Dendritic cell treated with granulocyte-macrophage colony-stimulating factor and Interleukin-4, amounts not matched to agents 40 ng/mL and 50 ng/mL, for 4 days (primary cell): Measurements from ENCODE around the gene C5orf22.
A peak's percentile ranks its signal among the peaks of the same experiment; 100 is the strongest.

Experiments
- H3K27ac Mint-ChIP-seq: one replicate; pipeline ENCODE4 v1.8.0; 2022; ENCODE audit warnings: mild to moderate bottlenecking, mixed read lengths
- H3K27me3 Mint-ChIP-seq: one replicate; pipeline ENCODE4 v1.8.0; 2022; ENCODE audit warnings: mild to moderate bottlenecking, mixed read lengths
- H3K36me3 Mint-ChIP-seq: one replicate; pipeline ENCODE4 v1.8.0; 2022; ENCODE audit warnings: low read depth, mixed read lengths
- H3K4me1 Mint-ChIP-seq: one replicate; pipeline ENCODE4 v1.8.0; 2022; ENCODE audit warnings: low read depth, mixed read lengths
- H3K4me3 Mint-ChIP-seq: one replicate; pipeline ENCODE4 v1.8.0; 2022; ENCODE audit warnings: mild to moderate bottlenecking, moderate library complexity, mixed read lengths
- H3K9me3 Mint-ChIP-seq: one replicate; pipeline ENCODE4 v1.8.0; 2022; ENCODE audit warnings: mixed read lengths
- intact Hi-C: fragments of 100-400 bp; cut with micrococcal nuclease; formaldehyde crosslinking; loops from one replicate; pipeline ENCODE4 v1.15.0; 2022

The C5orf22 gene

GRCh38 chr5:31531888-31532547 lies at the start of gene C5orf22, which contains the start of gene DROSHA:
TSS of gene C5orf22 (plus strand) at chr5:31532301. CDS start at chr5:31532393, 92 bp downstream.
TSS of gene DROSHA (minus strand) at chr5:31532093. CDS start at chr5:31529059, 3,034 bp downstream.
- Mint-ChIP-seq H3K4me3 (peak within 1 kb of the TSS; percentile 81), H3K36me3 (peaks cover 68% of the 10 kb centered on the region), H3K9me3 (no peaks in the 10 kb centered on the region), H3K4me1 (peaks cover 41% of the 10 kb centered on the region), H3K27ac (peak within 1 kb of the TSS; percentile 84), H3K27me3 (no peaks in the 10 kb centered on the region)
- intact Hi-C loops: loop anchor here (5.0 to 10.0 kb wide), 2 partner anchors 780 to 1933 kb away; partner anchors contain the start of gene MTMR12

DNA sequence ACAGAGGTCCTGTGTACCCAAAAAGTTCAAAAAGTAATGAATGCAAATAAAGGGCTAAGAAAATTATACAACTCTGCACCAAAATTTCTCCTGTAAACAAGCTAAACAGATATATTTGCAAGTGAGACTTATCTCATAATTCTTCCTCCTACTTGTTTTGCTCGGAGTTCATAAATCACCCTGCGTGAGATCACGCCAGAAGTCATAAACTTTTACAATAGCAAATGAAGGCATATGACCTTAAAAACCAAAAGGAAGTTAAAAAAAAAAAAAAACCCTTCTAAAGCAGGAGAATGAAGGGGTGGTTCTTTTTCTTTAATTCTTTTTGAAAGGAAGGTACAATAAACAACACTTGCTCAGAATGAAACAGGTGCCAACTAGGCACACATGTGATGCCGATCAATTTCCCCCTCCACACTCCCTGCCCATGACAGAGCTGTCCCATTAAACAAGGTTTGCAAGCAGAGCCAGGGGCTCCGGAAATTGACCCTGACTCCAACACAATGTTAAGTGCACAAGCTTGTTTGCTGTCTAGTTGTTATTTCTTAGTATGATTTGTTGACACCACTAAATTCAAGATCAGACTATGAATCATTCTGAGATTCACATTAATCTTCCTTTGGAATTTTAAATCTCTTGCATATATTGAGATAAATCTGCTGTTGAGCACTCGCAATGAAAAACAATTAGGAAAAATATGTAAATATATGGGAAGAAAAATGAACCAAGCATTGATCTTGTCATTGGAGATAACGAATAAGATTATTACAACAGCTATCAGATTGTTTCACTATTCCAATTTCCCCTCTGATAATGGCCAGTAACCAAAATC lies 46.5 kb upstream of the C5orf22 start:
- no peak overlapping the region for H3K27ac Mint-ChIP-seq
- no peaks in the 10 kb centered on the region for H3K4me1 Mint-ChIP-seq
- intact Hi-C loops: no loop called here
- no peaks in the 10 kb centered on the region for H3K9me3 Mint-ChIP-seq
- no peaks in the 10 kb centered on the region for H3K27me3 Mint-ChIP-seq
- no peak overlapping the region for H3K4me3 Mint-ChIP-seq
- peaks cover 75% of the 10 kb centered on the region for H3K36me3 Mint-ChIP-seq

DNA sequence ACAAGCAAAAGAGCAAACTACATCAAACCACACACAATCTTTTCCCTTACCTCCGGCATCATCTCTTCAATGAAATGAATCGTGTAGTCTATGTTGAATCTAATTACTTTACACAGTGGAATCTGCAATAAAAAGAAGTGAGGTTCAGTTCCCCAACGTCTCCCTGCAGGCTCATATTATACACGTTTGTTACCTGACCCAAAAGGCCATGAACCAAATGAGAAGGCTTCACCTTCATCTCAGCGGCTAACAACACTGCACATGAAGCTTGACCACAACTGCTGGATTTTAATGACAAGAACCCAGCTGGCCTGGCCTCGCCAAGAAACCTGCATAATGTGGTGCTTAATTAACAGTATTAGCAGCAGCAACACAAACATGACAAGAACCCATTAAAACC lies 45.7 kb upstream of the C5orf22 start:
- H3K27me3 Mint-ChIP-seq: no peaks in the 10 kb centered on the region
- H3K36me3 Mint-ChIP-seq: peaks cover 75% of the 10 kb centered on the region
- H3K4me3 Mint-ChIP-seq: no peak overlapping the region
- no peaks in the 10 kb centered on the region for H3K9me3 Mint-ChIP-seq
- no peak overlapping the region for H3K27ac Mint-ChIP-seq
- no peaks in the 10 kb centered on the region for H3K4me1 Mint-ChIP-seq
- intact Hi-C loops: no loop called here

- Mint-ChIP-seq H3K27me3 (no peaks in the 10 kb centered on the region), H3K9me3 (no peaks in the 10 kb centered on the region), H3K4me3 (no peak overlapping the region), H3K27ac (no peak overlapping the region), H3K4me1 (no peaks in the 10 kb centered on the region), H3K36me3 (peaks cover 75% of the 10 kb centered on the region)
- intact Hi-C loops: no loop called here
Observed at GRCh38 chr5:31487506-31487905, 44.6 kb upstream of the C5orf22 start.

- Mint-ChIP-seq H3K4me3 (no peak overlapping the region), H3K9me3 (no peaks in the 10 kb centered on the region), H3K27ac (no peak overlapping the region), H3K36me3 (peaks cover 96% of the 10 kb centered on the region), H3K27me3 (no peaks in the 10 kb centered on the region), H3K4me1 (no peaks in the 10 kb centered on the region)
- intact Hi-C loops: no loop called here
Observed at GRCh38 chr5:31492869-31493268, 39.2 kb upstream of the C5orf22 start.

DNA sequence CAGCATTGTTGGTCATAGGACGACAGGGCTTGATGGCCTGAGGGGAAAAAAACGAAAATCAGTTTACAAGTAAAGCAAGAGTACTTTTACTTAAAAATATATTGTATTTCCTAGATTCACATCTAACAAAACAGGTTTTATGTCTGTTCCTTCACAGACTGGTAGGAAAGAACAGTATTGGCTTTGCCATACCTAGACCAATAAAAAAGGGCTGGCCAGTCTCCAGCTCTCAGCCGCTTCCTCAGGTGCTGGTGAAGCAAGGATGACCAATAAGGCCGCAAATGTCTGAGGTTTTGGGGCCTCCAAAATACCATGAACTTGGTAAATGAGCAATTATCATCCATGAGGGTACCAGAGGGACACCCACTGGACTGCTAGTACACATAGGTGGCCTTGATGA lies 36.8 kb upstream of the C5orf22 start:
- Mint-ChIP-seq H3K27ac (no peak overlapping the region), H3K27me3 (no peaks in the 10 kb centered on the region), H3K36me3 (peaks cover 96% of the 10 kb centered on the region), H3K9me3 (no peaks in the 10 kb centered on the region), H3K4me3 (no peak overlapping the region), H3K4me1 (no peaks in the 10 kb centered on the region)
- intact Hi-C loops: no loop called here

- H3K4me1 Mint-ChIP-seq: no peaks in the 10 kb centered on the region
- H3K27ac Mint-ChIP-seq: no peak overlapping the region
- intact Hi-C loops: no loop called here
- no peak overlapping the region for H3K4me3 Mint-ChIP-seq
- no peaks in the 10 kb centered on the region for H3K27me3 Mint-ChIP-seq
- no peaks in the 10 kb centered on the region for H3K9me3 Mint-ChIP-seq
- peaks cover 100% of the 10 kb centered on the region for H3K36me3 Mint-ChIP-seq
Observed at GRCh38 chr5:31496301-31496700, 35.8 kb upstream of the C5orf22 start.

- no peaks in the 10 kb centered on the region for H3K27me3 Mint-ChIP-seq
- H3K9me3 Mint-ChIP-seq: no peaks in the 10 kb centered on the region
- no peaks in the 10 kb centered on the region for H3K4me1 Mint-ChIP-seq
- no peak overlapping the region for H3K27ac Mint-ChIP-seq
- H3K36me3 Mint-ChIP-seq: peaks cover 98% of the 10 kb centered on the region
- H3K4me3 Mint-ChIP-seq: no peak overlapping the region
- intact Hi-C loops: no loop called here
Observed at GRCh38 chr5:31496891-31497290, 35.2 kb upstream of the C5orf22 start.

DNA sequence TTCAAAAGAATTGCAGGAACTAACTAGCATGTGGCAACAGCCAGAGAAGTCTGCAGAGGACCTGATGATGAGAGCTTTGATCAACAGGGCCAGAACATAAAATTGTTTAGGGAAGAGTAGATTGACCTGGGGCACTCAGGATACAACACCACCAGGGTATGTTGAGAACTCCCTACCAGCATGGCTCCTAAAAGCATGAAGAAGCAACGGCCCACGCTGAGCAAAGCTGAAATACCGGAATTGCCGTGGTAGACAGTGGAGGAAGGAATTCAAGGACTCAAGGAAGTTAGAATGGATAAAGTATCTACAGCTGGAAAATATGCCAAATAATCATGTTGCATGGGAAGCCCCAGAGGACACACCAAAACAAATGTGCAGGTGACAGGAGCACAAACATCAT lies 31.8 kb upstream of the C5orf22 start:
- no peak overlapping the region for H3K27ac Mint-ChIP-seq
- H3K27me3 Mint-ChIP-seq: no peaks in the 10 kb centered on the region
- intact Hi-C loops: no loop called here
- no peak overlapping the region for H3K4me3 Mint-ChIP-seq
- no peaks in the 10 kb centered on the region for H3K9me3 Mint-ChIP-seq
- peaks cover 98% of the 10 kb centered on the region for H3K36me3 Mint-ChIP-seq
- no peaks in the 10 kb centered on the region for H3K4me1 Mint-ChIP-seq

DNA sequence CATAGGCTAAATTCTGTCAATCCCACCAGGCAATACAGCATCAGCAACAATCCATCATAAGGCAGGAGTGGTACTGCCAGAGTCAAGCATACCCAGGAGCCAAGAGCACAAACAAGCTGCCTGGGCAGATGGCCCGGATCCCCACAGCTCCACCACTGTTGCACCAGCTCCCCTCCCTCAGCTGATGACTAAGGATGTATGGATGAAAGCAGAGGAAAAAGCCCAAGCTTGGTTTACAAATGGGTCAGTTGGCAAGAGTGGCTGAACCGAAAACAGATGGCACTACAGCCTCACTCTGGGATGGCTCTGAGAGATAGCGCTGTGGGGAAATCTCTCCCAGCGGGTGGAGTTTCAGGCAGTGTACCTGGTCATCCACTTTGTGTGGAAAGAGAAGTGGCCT lies 29.6 kb upstream of the C5orf22 start:
- no peak overlapping the region for H3K4me3 Mint-ChIP-seq
- peaks cover 93% of the 10 kb centered on the region for H3K36me3 Mint-ChIP-seq
- H3K27ac Mint-ChIP-seq: no peak overlapping the region
- no peaks in the 10 kb centered on the region for H3K27me3 Mint-ChIP-seq
- intact Hi-C loops: no loop called here
- no peaks in the 10 kb centered on the region for H3K9me3 Mint-ChIP-seq
- no peaks in the 10 kb centered on the region for H3K4me1 Mint-ChIP-seq

DNA sequence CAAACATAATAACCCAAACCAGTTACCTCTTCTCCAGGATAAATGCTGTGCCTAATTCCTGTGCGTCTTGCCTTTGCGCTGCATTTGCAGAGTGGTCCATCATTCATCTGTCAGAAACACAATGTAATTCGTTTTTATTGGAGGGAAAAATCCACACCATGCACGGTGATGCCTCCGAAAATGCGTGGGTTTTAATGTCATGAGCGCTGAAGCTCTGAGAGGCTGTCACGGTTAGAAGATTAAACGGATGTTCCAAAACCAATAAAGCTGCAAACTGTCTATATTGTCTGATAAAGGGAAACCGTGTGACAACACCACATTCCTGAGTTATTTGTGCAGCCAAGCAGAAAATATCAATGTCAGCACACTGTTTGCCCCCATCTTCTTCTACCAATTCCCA lies 27.6 kb upstream of the C5orf22 start:
- peaks cover 91% of the 10 kb centered on the region for H3K36me3 Mint-ChIP-seq

DNA sequence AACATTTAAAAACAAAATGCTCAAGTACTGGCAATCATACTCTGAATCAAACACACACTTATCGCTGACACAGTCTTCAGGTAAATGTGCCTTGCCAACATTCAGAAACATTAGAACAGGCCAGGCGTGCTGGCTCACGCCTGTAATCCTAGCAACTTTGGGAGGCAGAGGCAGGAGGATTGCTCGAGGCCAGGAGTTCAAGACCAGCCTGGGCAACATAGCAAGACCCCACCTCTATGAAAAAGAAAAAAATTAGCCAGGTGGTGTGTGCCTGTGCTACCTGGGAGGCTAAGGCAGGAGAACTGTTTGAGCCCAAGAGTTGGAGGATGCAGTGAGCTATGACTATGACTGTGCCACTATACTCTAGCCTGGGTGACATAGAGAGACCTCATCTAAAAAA lies 20.8 kb upstream of the C5orf22 start:
- Mint-ChIP-seq H3K27me3 (no peaks in the 10 kb centered on the region), H3K27ac (no peak overlapping the region), H3K36me3 (peaks cover 92% of the 10 kb centered on the region), H3K4me3 (no peak overlapping the region), H3K4me1 (no peaks in the 10 kb centered on the region), H3K9me3 (no peaks in the 10 kb centered on the region)
- intact Hi-C loops: no loop called here

More for the DNA sequence above, 27.6 kb upstream of the C5orf22 start:
- Mint-ChIP-seq H3K4me3 (no peak overlapping the region), H3K27me3 (no peaks in the 10 kb centered on the region), H3K27ac (no peak overlapping the region), H3K9me3 (no peaks in the 10 kb centered on the region), H3K4me1 (no peaks in the 10 kb centered on the region)
- intact Hi-C loops: no loop called here

GRCh38 chr5:31516802-31517201 lies 15.3 kb upstream of the C5orf22 start:
- no peak overlapping the region for H3K4me3 Mint-ChIP-seq
- H3K4me1 Mint-ChIP-seq: no peaks in the 10 kb centered on the region
- no peaks in the 10 kb centered on the region for H3K27me3 Mint-ChIP-seq
- H3K27ac Mint-ChIP-seq: no peak overlapping the region
- intact Hi-C loops: no loop called here
- H3K9me3 Mint-ChIP-seq: no peaks in the 10 kb centered on the region
- H3K36me3 Mint-ChIP-seq: peaks cover 69% of the 10 kb centered on the region

DNA sequence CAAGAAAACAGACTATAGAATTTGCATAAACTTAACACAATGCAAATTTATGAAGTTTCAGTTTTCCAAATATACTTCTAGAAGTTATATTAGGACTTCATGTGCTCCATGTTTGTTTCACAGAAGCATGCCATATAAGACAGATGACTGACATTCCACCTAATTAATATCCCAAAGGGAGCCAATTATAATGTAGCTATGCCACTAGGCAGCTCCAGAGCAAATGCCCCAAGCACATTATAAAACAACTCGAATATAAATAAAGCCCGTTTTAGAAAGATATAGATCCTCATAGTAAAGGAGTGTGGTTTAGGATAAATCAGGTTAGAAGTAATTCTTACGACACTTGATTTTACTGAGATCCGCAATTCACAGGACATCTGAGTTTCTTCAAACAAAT lies 9.1 kb upstream of the C5orf22 start:
- intact Hi-C loops: no loop called here
- Mint-ChIP-seq H3K27me3 (no peaks in the 10 kb centered on the region), H3K36me3 (peaks cover 83% of the 10 kb centered on the region), H3K4me1 (no peaks in the 10 kb centered on the region), H3K4me3 (no peak overlapping the region), H3K9me3 (no peaks in the 10 kb centered on the region), H3K27ac (no peak overlapping the region)
